Mucosa of descending colon (tissue), 3 donors: ENCODE measurements around the gene ZKSCAN4. TPM values are rescaled to one million over a fixed set of nuclear protein-coding genes. Genes with fewer than 3 reads are reported as not detected.

Experiments
- ATAC-seq: fragments of 200-7000 bp; cut with Tn5 transposase; one replicate; pipeline ENCODE4 v1.9.1; 2020; ENCODE audit warnings: mild to moderate bottlenecking, moderate library complexity
- DNase-seq, 3 donors: peaks; one replicate each; pipeline ENCODE4 v3.0.0-alpha.2; 2020
- H3K36me3 ChIP-seq: fragments of 200-600 bp; one replicate; pipeline ENCODE4 v1.8.0; 2021; ENCODE audit warnings: low read depth, mild to moderate bottlenecking
- H3K4me1 ChIP-seq: fragments of 200-600 bp; one replicate; pipeline ENCODE4 v1.8.0; 2021; ENCODE audit warnings: low read depth, mild to moderate bottlenecking
- H3K4me3 ChIP-seq: fragments of 200-600 bp; one replicate; pipeline ENCODE4 v1.8.0; 2021; ENCODE audit warnings: mild to moderate bottlenecking
- H3K9me3 ChIP-seq: fragments of 200-600 bp; one replicate; pipeline ENCODE4 v1.8.0; 2021; ENCODE audit warnings: mild to moderate bottlenecking
- CTCF ChIP-seq: fragments of 200-600 bp; IDR thresholded peaks from one replicate; pipeline ENCODE4 v1.8.0; 2022; ENCODE audit warnings: antibody characterized with exemption, mild to moderate bottlenecking
- intact Hi-C, 2 donors: fragments of 100-400 bp; cut with DNase I in 1 of 2; cut with micrococcal nuclease in 1 of 2; formaldehyde crosslinking; loops; one replicate each; pipeline versions ENCODE4 v1.11.0 to v1.11.1; 2022; cut with DNase I, micrococcal nuclease
- total RNA-seq, 3 donors: library from RNA; stranded (reverse); fragmentation: NEBNext Ultra II Directional in 2 of 3; extraction: Animal tissue kit (Norgen Biotek cat#: 25700) in 2 of 3; gene quantifications; one replicate each; pipeline versions ENCODE4 v1.2.1 to v1.2.4, GENCODE V29; 2021 to 2023
- donor health status: DM: no; HTN: no; CAD: no; lungs with moderate emphysema.
- donor health status: DM: no; HTN: no; CAD: no.
- donor health status: DM: no; HTN: yes; CAD: no.

The ZKSCAN4 gene
- total RNA-seq, 3 donors from 2014 or later: 4.0 to 6.1 (median 5.5) TPM

DNA sequence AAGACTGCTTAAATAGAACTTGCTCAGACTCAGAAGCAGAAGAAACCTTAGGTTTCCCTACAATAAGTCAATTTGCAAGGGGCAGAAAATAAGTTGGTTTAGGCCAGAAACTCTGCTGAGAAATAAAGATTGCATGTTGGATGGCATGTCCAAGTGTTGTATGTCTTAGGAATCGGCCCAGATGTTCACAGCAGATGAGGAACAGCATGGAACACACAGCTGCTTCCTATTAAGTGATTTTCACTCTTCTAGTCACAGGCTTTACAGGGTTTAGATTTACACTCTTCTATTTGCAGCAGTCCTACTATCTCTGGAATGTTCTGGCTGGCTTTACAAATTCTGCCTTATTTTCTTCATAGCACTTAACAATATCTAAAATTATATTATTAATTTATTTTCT is 3.2 kb downstream of the ZKSCAN4 start:
- H3K36me3 ChIP-seq: no peaks in the 10 kb centered on the region
- H3K9me3 ChIP-seq: no peaks in the 10 kb centered on the region
- TF ChIP-seq CTCF: no peak
- no peak for DNase-seq
- H3K4me3 ChIP-seq: no peak overlapping the region
- peaks cover 9% of the 10 kb centered on the region for H3K4me1 ChIP-seq
- ATAC-seq: no peak
- intact Hi-C loops: no loop called here

DNA sequence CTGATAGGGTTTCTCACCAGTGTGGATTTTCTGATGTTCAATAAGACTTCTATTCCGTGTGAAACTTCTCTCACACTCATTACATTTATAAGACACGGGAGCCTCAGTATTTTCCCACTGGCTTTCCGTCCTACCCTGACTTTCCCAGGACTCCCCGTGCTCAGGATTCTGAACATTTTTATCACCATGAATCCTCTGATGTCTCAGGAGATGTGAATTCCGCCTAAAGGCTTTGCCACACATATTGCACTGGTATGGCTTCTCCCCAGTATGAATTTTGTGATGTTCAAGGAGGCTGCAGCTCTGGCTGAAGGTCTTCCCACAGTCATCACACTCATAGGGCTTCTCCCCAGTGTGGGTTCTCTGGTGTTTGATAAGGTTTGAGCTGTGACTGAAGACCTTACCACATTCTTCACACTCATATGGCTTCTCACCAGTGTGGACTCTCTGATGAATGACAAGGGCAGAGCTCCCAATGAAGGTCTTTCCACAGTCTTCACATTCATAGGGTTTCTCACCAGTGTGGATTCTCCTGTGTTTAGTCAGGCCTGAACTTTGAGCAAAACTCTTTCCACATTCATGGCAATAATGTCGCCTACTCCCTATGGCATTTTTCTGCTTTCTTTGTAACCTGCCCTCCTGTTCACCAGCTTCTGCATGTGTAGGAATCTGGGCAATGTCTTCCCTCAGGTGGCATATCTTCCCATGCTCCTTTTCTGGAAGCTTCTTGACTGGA is 6.7 kb downstream of the ZKSCAN4 start:
- no peaks in the 10 kb centered on the region for H3K36me3 ChIP-seq

GRCh38 chr6:28243946-28244345 is 8.1 kb downstream of the ZKSCAN4 start:
- Histone ChIP-seq H3K36me3 (no peaks in the 10 kb centered on the region), H3K4me3 (no peak overlapping the region), H3K9me3 (no peaks in the 10 kb centered on the region), H3K4me1 (no peaks in the 10 kb centered on the region)
- ATAC-seq (no peak), DNase-seq (no peak)
- TF ChIP-seq CTCF: no peak
- intact Hi-C loops: no loop called here

More for the DNA sequence above, 6.7 kb downstream of the ZKSCAN4 start:
- peaks cover under 1% of the 10 kb centered on the region for H3K4me1 ChIP-seq
- H3K4me3 ChIP-seq: no peak overlapping the region
- no peaks in the 10 kb centered on the region for H3K9me3 ChIP-seq
- intact Hi-C loops: no loop called here
- no peak for ATAC-seq
- DNase-seq: no peak
- no peak for TF ChIP-seq CTCF

GRCh38 chr6:28240471-28240870 is 11.6 kb downstream of the ZKSCAN4 start:
- Histone ChIP-seq H3K9me3 (no peaks in the 10 kb centered on the region), H3K36me3 (no peaks in the 10 kb centered on the region), H3K4me1 (no peaks in the 10 kb centered on the region), H3K4me3 (no peak overlapping the region)
- intact Hi-C loops: no loop called here
- no peak for DNase-seq
- ATAC-seq: no peak
- no peak for TF ChIP-seq CTCF

GRCh38 chr6:28239636-28240035 is 12.4 kb downstream of the ZKSCAN4 start:
- TF ChIP-seq CTCF: no peak
- intact Hi-C loops: no loop called here
- Histone ChIP-seq H3K36me3 (no peaks in the 10 kb centered on the region), H3K9me3 (no peaks in the 10 kb centered on the region), H3K4me1 (no peaks in the 10 kb centered on the region), H3K4me3 (no peak overlapping the region)
- DNase-seq: no peak
- no peak for ATAC-seq
